AG08395 (cell line): ENCODE data around the gene MLXIPL.
"Not testable (repeated sequence)": the region's sequence is repeated elsewhere in the genome, so short reads cannot be mapped to it uniquely, and the experiment has no call there.

Experiments
- DNase-seq: peaks from one replicate; pipeline ENCODE4 v3.0.0; 2012; ENCODE audit warnings: mixed read lengths, low spot score

The MLXIPL gene

GRCh38 chr7:73582664-73583202 is 41.6 kb downstream of the MLXIPL start:
- DNase-seq = no peak

DNA sequence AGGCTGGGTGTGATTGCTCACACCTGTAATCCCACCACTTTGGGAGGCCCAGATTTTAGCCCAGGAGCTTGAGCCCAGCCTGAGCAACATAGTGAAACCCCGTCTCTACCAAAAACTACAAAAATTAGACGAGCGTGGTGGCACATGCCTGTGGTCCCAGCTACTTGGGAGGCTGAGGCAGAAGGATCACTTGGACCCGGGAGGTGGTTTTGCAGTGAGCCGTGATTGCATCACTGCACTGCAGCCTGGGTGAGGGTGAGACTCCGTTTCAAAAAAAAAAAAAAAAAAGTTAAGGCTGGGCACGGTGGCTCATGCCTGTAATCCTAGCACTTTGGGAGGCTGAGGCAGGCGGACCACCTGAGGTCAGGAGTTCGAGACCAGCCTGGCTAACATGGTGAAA is 43.3 kb downstream of the MLXIPL start:
- not testable (repeated sequence) for DNase-seq

GRCh38 chr7:73578342-73579128 is 45.8 kb downstream of the MLXIPL start, which contains the start of gene TBL2:
TBL2 (minus strand) TSS chr7:73578579; CDS start chr7:73578549, 30 bp downstream.
- DNase-seq = peak; percentile 98

DNA sequence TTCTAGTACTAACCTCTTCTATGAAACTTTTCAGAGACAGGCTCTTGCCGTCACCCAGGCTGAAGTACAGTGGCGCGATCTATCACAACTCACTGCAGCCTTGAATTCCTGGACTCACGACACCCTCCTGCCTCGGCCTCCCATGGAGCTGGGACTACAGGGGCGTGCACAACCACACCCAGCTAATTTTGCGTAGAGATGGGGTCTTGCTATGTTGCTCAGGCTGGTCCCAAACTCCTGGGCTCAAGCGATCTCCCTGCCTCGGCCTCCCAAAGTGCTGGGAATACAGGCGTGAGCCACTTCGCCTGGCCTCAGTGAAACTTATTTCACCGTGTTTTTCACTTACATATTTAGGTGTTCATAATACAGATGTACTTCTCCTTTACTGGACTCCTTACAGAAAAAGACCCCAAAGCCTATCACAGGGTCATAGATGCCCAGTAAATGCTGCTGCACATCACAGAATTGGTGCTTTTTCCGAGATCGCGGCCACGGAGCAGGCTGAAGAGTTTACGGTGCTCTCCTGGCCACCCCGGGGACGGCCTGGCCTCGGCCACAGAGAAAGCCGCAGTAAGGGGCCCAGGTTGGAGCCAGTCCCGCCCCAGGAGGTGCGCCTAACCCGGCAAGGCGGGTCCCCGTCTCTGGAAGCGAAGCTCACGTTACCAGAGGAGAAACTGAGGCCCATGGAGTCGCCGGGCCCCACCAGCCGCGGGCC is 46.5 kb downstream of the MLXIPL start:
- no peak for DNase-seq

DNA sequence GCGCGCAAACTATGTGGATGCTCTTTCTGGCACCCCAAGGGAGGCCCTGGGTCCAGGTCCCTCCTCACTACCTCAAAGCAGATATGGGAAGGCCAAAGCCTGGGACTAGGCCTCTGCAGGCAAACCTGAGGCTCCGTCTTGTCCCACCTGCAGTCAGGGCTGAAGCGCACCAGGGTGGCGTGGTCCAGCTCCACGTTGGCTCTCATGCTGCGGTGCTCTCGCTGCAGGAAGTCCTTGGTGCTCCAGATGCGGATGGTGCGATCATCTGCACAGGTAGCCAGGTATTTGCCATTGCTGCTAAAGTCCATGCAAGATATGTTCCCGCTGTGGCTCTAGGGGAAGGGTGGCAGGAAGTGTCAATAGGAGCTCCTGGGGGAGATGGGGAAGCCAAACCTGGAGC is 50.5 kb downstream of the MLXIPL start:
- no peak for DNase-seq

DNA sequence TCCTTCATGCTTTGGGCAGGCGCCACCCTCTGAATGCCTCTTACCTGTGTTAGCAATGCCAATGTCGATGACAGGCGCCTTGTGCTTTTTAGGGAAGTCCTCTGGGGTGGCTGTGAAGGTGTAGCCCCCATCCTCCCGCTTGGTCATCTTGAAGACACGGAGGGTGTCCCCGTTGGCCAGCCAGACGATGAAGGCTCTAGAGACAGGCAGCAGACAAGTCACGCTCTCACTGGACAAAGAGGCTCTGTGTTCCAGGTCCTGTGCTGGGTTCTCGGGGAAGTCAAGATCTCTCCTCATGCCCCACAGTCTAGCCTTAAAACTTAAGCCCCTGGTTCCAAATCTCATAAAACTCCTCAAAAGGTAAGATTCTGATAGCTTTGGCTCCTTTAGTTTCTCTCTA is 51.0 kb downstream of the MLXIPL start:
- DNase-seq = no peak

- no peak for DNase-seq
Observed at GRCh38 chr7:73572767-73573186, 51.5 kb downstream of the MLXIPL start.

- DNase-seq = no peak
Observed at GRCh38 chr7:73570977-73571376, 53.3 kb downstream of the MLXIPL start.

DNA sequence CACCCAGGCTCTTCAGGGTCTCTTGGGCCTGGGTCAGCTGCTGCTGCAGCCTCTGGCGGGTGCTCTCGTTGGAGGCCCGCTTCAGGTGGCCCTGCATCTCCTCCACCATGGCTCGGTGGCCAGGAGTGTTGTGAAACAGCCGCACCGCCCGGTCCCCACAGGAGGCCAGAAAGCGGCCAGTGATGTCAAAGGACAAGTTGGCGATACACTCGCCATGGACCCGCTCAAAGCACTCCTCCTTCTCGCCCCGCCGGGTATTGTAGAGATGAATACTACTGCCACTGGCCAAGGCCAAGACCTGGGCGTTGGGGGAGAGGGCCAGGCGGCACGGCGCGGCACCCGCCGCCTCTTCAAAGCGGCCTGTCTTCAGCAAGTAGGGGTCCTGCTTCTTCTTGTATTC is 53.8 kb downstream of the MLXIPL start:
- no peak for DNase-seq

- no peak for DNase-seq
Observed at GRCh38 chr7:73569042-73569608, 55.2 kb downstream of the MLXIPL start.

DNA sequence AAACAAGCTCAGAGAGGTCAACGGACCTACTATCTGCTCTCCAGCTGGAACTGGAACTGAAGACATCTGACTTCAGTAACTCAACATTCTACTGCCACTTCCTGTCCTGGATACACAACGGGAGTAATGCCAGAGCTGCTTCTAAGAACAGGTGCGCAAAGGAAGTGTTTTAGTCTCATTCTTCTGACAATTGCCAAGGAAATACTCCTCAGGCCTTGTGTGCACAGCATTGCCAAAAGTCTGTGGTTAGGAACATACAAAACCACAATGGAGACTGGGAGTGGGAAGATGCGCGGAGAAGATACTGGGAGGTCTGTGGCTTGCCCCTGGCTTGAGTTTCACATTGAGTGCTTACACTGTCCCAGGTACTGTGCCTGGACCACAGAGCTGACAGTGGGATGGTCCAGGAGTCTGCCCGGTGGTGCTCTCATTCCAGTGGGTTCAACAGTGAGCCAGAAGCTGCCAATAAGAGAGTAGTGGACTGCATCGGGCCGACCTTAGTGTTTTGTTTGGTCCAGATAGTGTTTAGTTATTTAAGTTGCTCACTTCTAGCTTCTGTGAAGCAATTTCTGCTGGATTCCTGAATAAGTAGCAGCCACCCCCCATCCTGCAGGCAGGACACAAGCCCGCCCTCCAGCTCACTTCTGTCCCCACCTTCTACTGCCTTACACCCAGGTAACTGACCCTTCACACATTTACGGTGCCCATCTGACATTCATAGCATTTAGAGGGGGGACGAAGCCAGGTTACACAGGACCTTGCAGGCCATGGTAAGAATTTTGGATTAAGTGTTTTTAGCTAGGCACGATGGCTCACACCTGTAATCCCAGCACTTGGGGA is 56.3 kb downstream of the MLXIPL start:
- no peak for DNase-seq

GRCh38 chr7:73567140-73567539 is 57.2 kb downstream of the MLXIPL start:
- DNase-seq = no peak

GRCh38 chr7:73566431-73566830 is 57.9 kb downstream of the MLXIPL start:
- DNase-seq = not testable (repeated sequence)

DNA sequence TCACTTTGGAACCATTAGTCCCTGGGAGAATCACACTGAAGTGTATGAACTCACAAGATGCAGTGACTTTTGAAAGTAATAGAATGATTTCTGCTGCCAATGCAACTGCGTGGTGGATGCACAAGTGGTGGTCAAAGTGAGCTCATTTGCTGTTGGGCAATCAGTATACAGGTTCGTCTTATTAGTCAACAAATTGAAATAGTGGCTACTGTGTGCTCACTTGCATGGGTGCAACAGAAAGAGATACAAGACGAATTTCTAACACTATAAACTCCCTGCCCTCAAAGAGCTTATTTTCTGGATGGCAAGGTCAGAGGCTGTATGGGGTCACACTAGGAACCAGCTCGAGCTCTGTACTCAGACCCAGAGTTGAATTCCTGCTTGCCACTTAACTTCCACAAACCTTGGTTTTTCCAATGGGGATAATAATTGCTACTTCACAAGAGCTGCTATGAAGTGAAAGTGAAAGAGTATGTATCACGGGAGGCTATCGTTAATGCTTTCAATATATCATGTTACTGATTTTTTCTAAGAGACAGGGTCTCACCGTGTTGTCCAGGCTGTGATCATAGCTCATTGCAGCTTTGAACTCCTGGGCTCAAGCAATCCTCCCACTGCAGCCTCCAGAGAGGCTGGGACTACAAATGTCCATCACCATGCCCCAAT is 58.5 kb downstream of the MLXIPL start:
- DNase-seq = no peak

GRCh38 chr7:73560109-73560835 is 64.0 kb downstream of the MLXIPL start:
- peak; percentile 83 for DNase-seq

GRCh38 chr7:73557397-73558257 is 66.7 kb downstream of the MLXIPL start, which contains the start of gene BCL7B:
BCL7B (minus strand) TSS chr7:73557690; CDS start chr7:73557578, 112 bp downstream.
- DNase-seq = peak; percentile 99

GRCh38 chr7:73557108-73557396 is 67.3 kb downstream of the MLXIPL start:
- peak; percentile 98 for DNase-seq

DNA sequence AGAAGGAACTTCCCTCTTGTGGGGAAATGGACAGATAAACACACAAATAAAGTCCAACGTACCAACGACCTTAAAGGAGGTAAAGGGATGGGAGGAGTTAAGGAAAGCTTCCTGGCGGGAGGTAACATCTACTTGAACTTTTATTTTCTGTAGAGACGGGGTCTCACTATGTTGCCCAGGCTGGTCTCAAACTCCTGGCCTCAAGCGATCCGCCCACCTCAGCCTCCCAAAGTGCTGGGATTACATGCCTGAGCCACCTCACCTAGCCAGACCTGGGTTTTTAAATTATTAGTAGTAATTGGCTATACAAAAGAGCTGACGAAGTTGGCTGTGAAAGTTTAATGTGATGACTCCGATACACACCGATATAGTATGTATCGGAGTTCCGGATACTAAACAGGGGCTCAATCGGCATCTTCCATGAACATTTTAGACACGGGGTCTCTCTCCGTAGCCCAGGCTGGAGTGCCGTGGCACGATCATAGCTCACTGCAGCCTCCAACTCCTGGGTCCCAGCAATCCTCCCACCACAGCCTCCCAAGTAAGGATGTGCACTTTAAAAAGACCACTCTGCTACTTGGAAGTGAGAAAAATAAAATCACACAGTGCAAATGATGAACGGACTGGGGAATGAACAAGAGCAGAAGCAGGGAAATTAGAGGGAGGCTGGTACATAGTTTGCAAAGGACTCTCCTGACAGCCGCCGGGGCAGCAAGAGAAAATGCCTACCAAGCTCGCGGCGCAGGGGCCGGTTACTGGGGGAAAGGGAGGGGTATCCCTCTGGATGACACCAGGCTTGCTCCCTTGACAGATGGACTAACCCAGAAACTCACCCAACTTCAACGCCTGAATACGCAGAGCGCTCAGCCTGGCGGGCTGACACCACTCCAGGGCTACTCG is 67.9 kb downstream of the MLXIPL start:
- no peak for DNase-seq
